Cardiac muscle cell (in vitro differentiated cells and primary cell): ENCODE results near the gene RABL3. TPM values are rescaled to one million over a fixed set of nuclear protein-coding genes. Genes with fewer than 3 reads are reported as not detected.

Source experiments
- polyA plus RNA-seq: library from polyadenylated mRNA; unstranded; fragments of >200 nt; fragmentation: Nextera tagmentation; extraction: Ambion mirVana; gene quantifications from 2 replicates; pipeline ENCODE4 v1.2.1, GENCODE V29; 2016
- total RNA-seq: library from RNA; depleted of rRNA; stranded (reverse); fragments of >200 nt; gene quantifications from 2 replicates; pipeline ENCODE4 v1.2.3, GENCODE V29; 2016

Gene RABL3
- total and polyA plus RNA-seq, 2 experiments from 2014 or later, result 12.5 to 22.3 TPM

Other genes starting within 250 kb of the RABL3 start
- gene NDUFB4, start 146.2 kb downstream of the RABL3 start, total RNA-seq, result 67.0 and 133 TPM in 2 replicates
- 396 and 420 TPM in 2 replicates for gene NDUFB4, start 146.2 kb downstream of the RABL3 start, polyA plus RNA-seq
- 0.39 TPM in 1 of 2 replicates, not detected in the other for gene HGD, start 60.3 kb downstream of the RABL3 start, total RNA-seq
- gene HGD, start 60.3 kb downstream of the RABL3 start, polyA plus RNA-seq, result not detected in 2 replicates
- gene GTF2E1, start 228 bp upstream of the RABL3 start, total RNA-seq, result 22.1 and 23.6 TPM in 2 replicates
- gene GTF2E1, start 228 bp upstream of the RABL3 start, polyA plus RNA-seq, result 12.9 and 21.5 TPM in 2 replicates
- gene STXBP5L, start 165.7 kb upstream of the RABL3 start, total RNA-seq, result 0.07 and 0.24 TPM in 2 replicates
- gene STXBP5L, start 165.7 kb upstream of the RABL3 start, polyA plus RNA-seq, result 0.02 and 0.14 TPM in 2 replicates